HG03354 (cell line): ENCODE results near the gene HNRNPA1.

Experiments used
- ATAC-seq: cut with Tn5 transposase; IDR thresholded peaks from one replicate; pipeline ENCODE4 v1.9.1; 2021; ENCODE audit warnings: mild to moderate bottlenecking; ENCODE audit not compliant: unreplicated experiment, poor library complexity, severe bottlenecking

Gene HNRNPA1

GRCh38 chr12:54329759-54330158 lies 49.2 kb downstream of the HNRNPA1 start:
- ATAC-seq = no peak

- no peak for ATAC-seq
Observed at GRCh38 chr12:54330442-54330841, 49.9 kb downstream of the HNRNPA1 start.

GRCh38 chr12:54331461-54331860 lies 50.9 kb downstream of the HNRNPA1 start:
- ATAC-seq = no peak

- no peak for ATAC-seq
Observed at GRCh38 chr12:54333420-54334034, 53.0 kb downstream of the HNRNPA1 start.
